CD4-positive, alpha-beta memory T cell (primary cell): ENCODE measurements around the gene MZT1. TPM values are rescaled to one million over a fixed set of nuclear protein-coding genes. Genes with fewer than 3 reads are reported as not detected.

Source experiments
- CTCF ChIA-PET: fragments of 350-600 bp; sonication (Branson Sonifier 250); formaldehyde crosslinking; loops from one replicate; lab custom pipeline; 2021; ENCODE audit warnings: inconsistent platforms; ENCODE audit not compliant: partially characterized antibody; lab: Charles Lee
- POLR2A ChIA-PET: fragments of 350-600 bp; sonication (Branson Sonifier 250); formaldehyde crosslinking; loops from one replicate; lab custom pipeline; 2021; ENCODE audit not compliant: partially characterized antibody; lab: Charles Lee
- DNase-seq, 5 donors: peaks; one replicate each; pipeline versions ENCODE4 v3.0.0 to v3.0.0-alpha.2; 2020 to 2022; ENCODE audit warnings: mixed read lengths in 1 of 5
- H3K27ac ChIP-seq: one replicate; pipeline ENCODE4 v1.7.0; 2013; ENCODE audit warnings: low read depth, low read length
- H3K27me3 ChIP-seq: 2 replicates; pipeline ENCODE4 v1.7.0; 2013; ENCODE audit warnings: mild to moderate bottlenecking, low read length, moderate library complexity; ENCODE audit not compliant: insufficient read depth
- H3K36me3 ChIP-seq: 2 replicates; pipeline ENCODE4 v1.7.0; 2013; ENCODE audit warnings: mild to moderate bottlenecking, low read length, moderate library complexity; ENCODE audit not compliant: insufficient read depth
- H3K4me1 ChIP-seq: 2 replicates; pipeline ENCODE4 v1.7.0; 2013; ENCODE audit warnings: mild to moderate bottlenecking, low read length, moderate library complexity; ENCODE audit not compliant: insufficient read depth
- H3K4me3 ChIP-seq, 2 donors: one replicate each; pipeline ENCODE4 v1.7.0; 2013; ENCODE audit warnings: low read length in 2 of 2, mild to moderate bottlenecking in 1 of 2
- H3K9me3 ChIP-seq, 2 donors: one replicate each; pipeline ENCODE4 v1.7.0; 2013; ENCODE audit warnings: low read length in 2 of 2, control low read depth in 1 of 2; ENCODE audit not compliant: control insufficient read depth in 1 of 2
- H3K27ac Mint-ChIP-seq, 7 donors: one replicate each; pipeline ENCODE4 v1.8.0; 2020 to 2021; ENCODE audit warnings: mixed read lengths in 7 of 7, mild to moderate bottlenecking in 6 of 7, inconsistent platforms in 3 of 7, moderate library complexity in 3 of 7
- H3K27me3 Mint-ChIP-seq, 2 donors: one replicate each; pipeline ENCODE4 v1.8.0; 2020 to 2021; ENCODE audit warnings: mixed read lengths in 2 of 2
- H3K36me3 Mint-ChIP-seq, 2 donors: one replicate each; pipeline ENCODE4 v1.8.0; 2020 to 2021; ENCODE audit warnings: mixed read lengths in 2 of 2, inconsistent platforms in 1 of 2, mild to moderate bottlenecking in 1 of 2
- H3K4me1 Mint-ChIP-seq, 4 donors: one replicate each; pipeline ENCODE4 v1.8.0; 2020 to 2021; ENCODE audit warnings: mixed read lengths in 4 of 4, mild to moderate bottlenecking in 1 of 4
- H3K4me3 Mint-ChIP-seq, 8 donors: one replicate each; pipeline ENCODE4 v1.8.0; 2020 to 2021; ENCODE audit warnings: mixed read lengths in 8 of 8, mild to moderate bottlenecking in 7 of 8, moderate library complexity in 6 of 8, inconsistent platforms in 3 of 8
- H3K9me3 Mint-ChIP-seq, 8 donors: one replicate each; pipeline ENCODE4 v1.8.0; 2020 to 2021; ENCODE audit warnings: mixed read lengths in 8 of 8, mild to moderate bottlenecking in 5 of 8, inconsistent platforms in 3 of 8, moderate library complexity in 1 of 8
- intact Hi-C: fragments of 100-400 bp; cut with micrococcal nuclease; formaldehyde crosslinking; loops from one replicate; pipeline ENCODE4 v1.15.1; 2023
- polyA plus RNA-seq, 2 donors: library from polyadenylated mRNA; unstranded; fragments of 300-500 nt; fragmentation: Illumina TruSeq; gene quantifications; one replicate each; pipeline ENCODE4 v1.2.3, GENCODE V29; 2021
- total RNA-seq, 2 experiments: library from RNA; stranded (reverse); gene quantifications; one replicate each; pipeline ENCODE4 v1.2.3, GENCODE V29; 2021

Gene MZT1
- total and polyA plus RNA-seq, 4 experiments from 2014 or later: 6.2 to 9.3 (median 7.1) TPM

- H3K27ac ChIP-seq: no peak overlapping the region
- no peaks in the 10 kb centered on the region for H3K36me3 ChIP-seq
- no peaks in the 10 kb centered on the region for H3K4me1 ChIP-seq
- POLR2A ChIA-PET: no interaction called here
- Mint-ChIP-seq H3K27ac (no peak overlapping the region), H3K4me1 (no peaks in the 10 kb centered on the region), H3K4me3 (no peak overlapping the region), H3K27me3 (peaks cover 3 to 15% of the 10 kb centered on the region in 2 donors), H3K9me3 (peaks cover 0 to 13% (median 1%) of the 10 kb centered on the region in 8 donors), H3K36me3 (no peaks in the 10 kb centered on the region)
- H3K27me3 ChIP-seq: no peaks in the 10 kb centered on the region
- H3K4me3 ChIP-seq: no peak overlapping the region
- intact Hi-C loops: no loop called here
- no peak for DNase-seq
- CTCF ChIA-PET: no interaction called here
- no peaks in the 10 kb centered on the region for H3K9me3 ChIP-seq
These were observed 38.2 kb downstream of the MZT1 start for GRCh38 chr13:72689181-72689696.

DNA sequence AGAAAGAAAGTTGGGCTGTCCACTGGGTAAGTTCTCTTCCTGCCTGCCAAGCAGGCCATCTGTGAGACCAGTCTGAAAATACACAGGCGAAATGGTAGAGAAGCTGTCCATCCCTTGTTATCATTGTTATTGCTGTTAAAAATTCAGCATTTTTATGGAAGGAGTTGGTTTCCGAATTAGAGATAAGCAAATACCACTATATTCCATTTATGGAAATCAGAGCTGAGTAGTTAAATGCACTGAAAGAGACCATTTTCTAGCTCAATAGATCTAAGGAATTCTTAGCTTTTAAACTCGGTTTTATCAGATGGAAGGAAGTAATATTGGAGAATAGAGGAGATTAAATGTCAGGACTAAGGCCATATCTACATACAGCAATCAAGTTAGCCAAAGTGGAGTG lies 40.7 kb downstream of the MZT1 start:
- H3K4me3 ChIP-seq: no peak overlapping the region
- Mint-ChIP-seq H3K36me3 (no peaks in the 10 kb centered on the region), H3K4me1 (no peaks in the 10 kb centered on the region), H3K27me3 (peaks cover 9% of the 10 kb centered on the region in 2 donors), H3K27ac (no peak overlapping the region), H3K9me3 (peaks cover 0 to 3% (median 0%) of the 10 kb centered on the region in 8 donors), H3K4me3 (no peak overlapping the region)
- no peak overlapping the region for H3K27ac ChIP-seq
- POLR2A ChIA-PET: no interaction called here
- no peaks in the 10 kb centered on the region for H3K36me3 ChIP-seq
- intact Hi-C loops: no loop called here
- no peaks in the 10 kb centered on the region for H3K4me1 ChIP-seq
- no peaks in the 10 kb centered on the region for H3K9me3 ChIP-seq
- DNase-seq: no peak
- no peaks in the 10 kb centered on the region for H3K27me3 ChIP-seq
- CTCF ChIA-PET: interaction anchor here (1.2 kb wide), 1 partner anchor 20 kb away, joined by 3 read pairs; no protein-coding TSS in a partner anchor

DNA sequence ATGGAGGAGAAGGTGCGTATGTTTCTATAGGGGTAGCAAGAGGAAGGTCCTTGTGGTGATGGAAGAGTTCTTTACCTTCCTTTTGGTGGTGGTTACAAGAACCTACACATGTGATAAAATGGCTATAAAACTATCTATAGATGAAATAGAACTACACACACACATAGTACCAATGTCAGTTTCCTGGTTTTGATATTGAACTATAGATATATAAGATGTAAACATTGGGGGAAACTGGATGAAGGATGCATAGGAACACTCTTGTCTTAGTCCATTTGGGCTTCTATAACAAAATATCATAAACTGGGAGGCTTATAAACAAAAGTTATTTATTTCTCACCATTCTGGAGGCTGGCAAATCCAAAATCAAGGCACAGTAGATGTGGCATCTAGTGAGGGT lies 47.1 kb downstream of the MZT1 start:
- Mint-ChIP-seq H3K4me1 (peaks cover 0 to 1% (median 0%) of the 10 kb centered on the region in 4 donors), H3K27me3 (peaks cover 5 to 9% of the 10 kb centered on the region in 2 donors), H3K4me3 (no peak overlapping the region), H3K27ac (no peak overlapping the region), H3K36me3 (no peaks in the 10 kb centered on the region), H3K9me3 (peaks cover 0 to 2% (median 0%) of the 10 kb centered on the region in 8 donors)
- POLR2A ChIA-PET: no interaction called here
- no peak overlapping the region for H3K27ac ChIP-seq
- H3K36me3 ChIP-seq: no peaks in the 10 kb centered on the region
- no peaks in the 10 kb centered on the region for H3K4me1 ChIP-seq
- CTCF ChIA-PET: no interaction called here
- no peak overlapping the region for H3K4me3 ChIP-seq
- intact Hi-C loops: no loop called here
- H3K27me3 ChIP-seq: no peaks in the 10 kb centered on the region
- no peaks in the 10 kb centered on the region for H3K9me3 ChIP-seq
- DNase-seq: no peak

DNA sequence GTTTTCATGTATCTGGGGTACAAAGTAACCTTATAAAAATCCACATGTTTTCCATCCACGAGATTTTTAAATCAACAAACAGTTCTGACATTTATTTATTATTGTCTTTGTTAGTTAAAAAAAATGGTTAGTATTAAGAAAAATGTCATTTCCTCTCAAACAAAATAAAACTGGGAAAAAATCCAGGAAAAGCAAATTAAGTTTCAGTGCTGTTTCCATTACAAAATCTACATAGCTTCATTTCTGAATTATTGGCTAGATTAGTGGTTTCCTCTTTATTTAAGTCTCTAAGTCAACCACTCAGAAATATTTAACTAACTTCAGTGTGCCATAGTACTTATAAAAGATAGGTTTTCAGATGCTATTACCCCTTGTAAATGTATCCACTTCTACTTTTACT lies 49.1 kb downstream of the MZT1 start:
- Histone ChIP-seq H3K36me3 (no peaks in the 10 kb centered on the region), H3K4me3 (no peak overlapping the region), H3K27ac (no peak overlapping the region), H3K27me3 (no peaks in the 10 kb centered on the region), H3K9me3 (no peaks in the 10 kb centered on the region), H3K4me1 (no peaks in the 10 kb centered on the region)
- Mint-ChIP-seq H3K27ac (no peak overlapping the region), H3K36me3 (no peaks in the 10 kb centered on the region), H3K27me3 (peaks cover 8 to 10% of the 10 kb centered on the region in 2 donors), H3K9me3 (peaks cover 0 to 4% (median under 1%) of the 10 kb centered on the region in 8 donors), H3K4me3 (no peak overlapping the region), H3K4me1 (peaks cover 0 to 1% (median 0%) of the 10 kb centered on the region in 4 donors)
- intact Hi-C loops: no loop called here
- ChIA-PET CTCF (no interaction called here), POLR2A (no interaction called here)
- no peak for DNase-seq

DNA sequence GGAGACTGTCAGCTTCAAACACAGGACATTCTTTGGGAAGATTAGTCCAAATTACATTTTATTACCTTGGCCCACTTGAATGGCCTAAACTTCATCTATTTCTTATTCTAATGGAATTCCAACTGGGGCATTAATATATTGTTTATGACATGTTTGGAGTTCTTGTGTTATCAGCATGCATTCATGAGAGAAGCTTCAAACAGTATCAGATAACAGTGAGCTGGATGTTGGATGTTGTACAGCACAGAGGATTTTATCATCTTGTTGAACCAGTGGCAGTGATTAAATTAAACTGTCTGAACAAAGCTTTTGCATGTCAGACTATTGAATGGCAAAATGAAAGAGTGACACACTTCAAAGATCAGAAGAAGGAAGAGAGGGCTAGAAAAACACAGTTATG lies 50.0 kb downstream of the MZT1 start:
- no peak overlapping the region for H3K27ac Mint-ChIP-seq
- Histone ChIP-seq H3K4me1 (no peaks in the 10 kb centered on the region), H3K36me3 (no peaks in the 10 kb centered on the region), H3K27me3 (no peaks in the 10 kb centered on the region), H3K4me3 (no peak overlapping the region), H3K27ac (no peak overlapping the region), H3K9me3 (no peaks in the 10 kb centered on the region)
- peaks cover 0 to 4% (median under 1%) of the 10 kb centered on the region in 8 donors for H3K9me3 Mint-ChIP-seq
- peaks cover 0 to 1% (median 0%) of the 10 kb centered on the region in 4 donors for H3K4me1 Mint-ChIP-seq
- DNase-seq: no peak
- H3K4me3 Mint-ChIP-seq: no peak overlapping the region
- ChIA-PET POLR2A (no interaction called here), CTCF (no interaction called here)
- H3K36me3 Mint-ChIP-seq: no peaks in the 10 kb centered on the region
- intact Hi-C loops: no loop called here
- peaks cover 6 to 10% of the 10 kb centered on the region in 2 donors for H3K27me3 Mint-ChIP-seq

- H3K9me3 ChIP-seq: no peaks in the 10 kb centered on the region
- no peaks in the 10 kb centered on the region for H3K4me1 ChIP-seq
- intact Hi-C loops: no loop called here
- H3K27me3 Mint-ChIP-seq: peaks cover 3 to 11% of the 10 kb centered on the region in 2 donors
- H3K4me3 ChIP-seq: no peak overlapping the region
- ChIA-PET POLR2A (no interaction called here), CTCF (interaction anchor here (1.0 to 1.2 kb wide), 2 partner anchors 20 to 23 kb away, joined by 3 to 4 read pairs; no protein-coding TSS in a partner anchor)
- H3K4me3 Mint-ChIP-seq: no peak overlapping the region
- H3K4me1 Mint-ChIP-seq: no peaks in the 10 kb centered on the region
- H3K27me3 ChIP-seq: no peaks in the 10 kb centered on the region
- peaks cover 0 to 2% (median 0%) of the 10 kb centered on the region in 8 donors for H3K9me3 Mint-ChIP-seq
- no peak overlapping the region for H3K27ac ChIP-seq
- DNase-seq: no peak
- H3K27ac Mint-ChIP-seq: no peak overlapping the region
- H3K36me3 Mint-ChIP-seq: no peaks in the 10 kb centered on the region
- no peaks in the 10 kb centered on the region for H3K36me3 ChIP-seq
These were observed 61.0 kb downstream of the MZT1 start for GRCh38 chr13:72666391-72666790.

DNA sequence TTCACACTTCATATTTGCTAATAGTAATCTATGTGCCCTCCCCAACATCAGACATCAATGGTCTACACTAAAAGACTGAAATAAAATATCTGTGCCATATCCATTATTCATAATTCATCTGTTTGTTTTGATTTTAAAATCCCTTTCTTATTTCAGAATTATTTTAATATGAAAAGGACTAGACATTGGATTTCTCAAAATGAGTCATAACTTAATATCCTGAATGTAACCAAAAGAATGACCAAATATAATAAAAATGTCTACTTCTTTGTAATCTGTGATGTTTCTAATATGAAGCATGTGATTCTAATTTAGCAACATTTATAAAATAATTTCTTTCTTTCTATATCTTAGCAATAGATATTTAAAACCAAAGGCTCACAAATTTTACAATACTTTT lies 64.9 kb downstream of the MZT1 start:
- ChIA-PET CTCF (no interaction called here), POLR2A (no interaction called here)
- H3K4me3 Mint-ChIP-seq: no peak overlapping the region
- no peaks in the 10 kb centered on the region for H3K9me3 ChIP-seq
- no peak for DNase-seq
- H3K36me3 ChIP-seq: no peaks in the 10 kb centered on the region
- H3K27ac Mint-ChIP-seq: no peak overlapping the region
- H3K9me3 Mint-ChIP-seq: no peaks in the 10 kb centered on the region
- H3K36me3 Mint-ChIP-seq: no peaks in the 10 kb centered on the region
- no peak overlapping the region for H3K4me3 ChIP-seq
- H3K4me1 Mint-ChIP-seq: no peaks in the 10 kb centered on the region
- no peaks in the 10 kb centered on the region for H3K27me3 ChIP-seq
- intact Hi-C loops: no loop called here
- H3K4me1 ChIP-seq: no peaks in the 10 kb centered on the region
- no peak overlapping the region for H3K27ac ChIP-seq
- peaks cover 5 to 10% of the 10 kb centered on the region in 2 donors for H3K27me3 Mint-ChIP-seq
